COLO668 (cell line): ENCODE measurements around the gene TMEM92.
A peak's percentile ranks its signal among the peaks of the same experiment; 100 is the strongest.
"Not testable (repeated sequence)": the region's sequence is repeated elsewhere in the genome, so short reads cannot be mapped to it uniquely, and the experiment has no call there.

Experiments used
- DNase-seq: peaks from one replicate; lab custom pipeline; 2025; ENCODE audit not compliant: unreplicated experiment; lab: John Stamatoyannopoulos, UW

The TMEM92 gene

DNA sequence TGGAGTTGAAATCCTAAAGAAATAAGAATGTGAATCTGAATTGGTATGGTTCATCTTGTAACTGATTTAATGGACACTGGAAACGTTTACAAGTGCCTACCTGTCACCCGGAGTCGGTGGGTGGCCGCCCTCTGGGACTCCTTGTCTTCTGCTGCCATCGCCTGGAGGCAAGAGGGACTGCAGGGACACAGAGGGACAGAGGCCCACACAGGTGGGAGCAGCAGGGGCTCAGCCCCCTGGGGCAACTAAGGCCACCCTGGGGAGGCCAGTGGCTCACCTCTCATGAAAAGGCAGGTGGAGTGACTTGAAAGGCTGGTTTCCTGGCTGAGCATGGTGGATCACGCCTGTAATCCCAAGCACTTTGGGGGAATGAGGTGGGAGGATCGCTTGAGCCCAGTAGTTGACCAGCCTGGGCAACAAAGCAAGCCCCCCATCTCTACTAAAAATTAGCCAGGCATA lies 23.2 kb downstream of the TMEM92 start:
- peak; percentile 54 for DNase-seq

DNA sequence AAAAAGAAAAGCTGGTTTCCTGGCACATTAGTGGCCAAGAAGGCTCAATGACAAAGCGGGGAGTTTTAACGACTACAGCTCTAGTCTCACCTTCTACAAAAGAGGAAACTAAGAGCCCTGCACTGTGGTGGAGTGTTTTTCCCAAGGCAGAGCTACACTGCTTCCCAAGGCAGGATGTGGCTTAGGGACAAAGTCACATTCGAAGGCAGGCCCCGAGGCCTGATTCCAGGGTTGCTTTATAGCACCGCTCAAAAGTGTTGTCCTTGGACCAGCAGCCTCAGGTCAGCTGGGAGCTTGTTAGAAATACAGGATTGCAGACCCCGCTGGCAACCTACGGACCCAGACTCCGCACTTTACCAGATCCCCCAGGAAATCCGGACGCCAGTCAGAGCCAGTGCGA lies 23.8 kb downstream of the TMEM92 start:
- no peak for DNase-seq

DNA sequence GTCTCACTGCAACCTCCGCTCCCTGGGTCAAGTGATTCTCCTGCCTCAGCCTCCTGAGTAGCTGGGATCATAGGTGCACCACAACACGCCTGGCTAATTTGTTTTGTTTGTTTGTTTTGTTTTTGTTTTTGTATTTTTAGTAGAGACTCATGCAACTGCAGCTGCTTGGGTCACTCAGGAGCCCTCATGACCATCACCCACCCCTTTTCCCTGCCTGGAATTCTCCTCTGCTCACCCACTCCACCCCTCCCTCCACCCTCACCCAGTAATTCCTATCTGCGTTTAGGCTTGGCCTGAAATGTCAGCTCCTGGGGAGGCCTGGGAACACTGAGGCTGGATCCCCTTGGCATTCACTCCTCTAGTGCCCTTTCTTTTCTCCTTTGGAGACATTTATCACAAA lies 25.5 kb downstream of the TMEM92 start:
- DNase-seq, result no peak

DNA sequence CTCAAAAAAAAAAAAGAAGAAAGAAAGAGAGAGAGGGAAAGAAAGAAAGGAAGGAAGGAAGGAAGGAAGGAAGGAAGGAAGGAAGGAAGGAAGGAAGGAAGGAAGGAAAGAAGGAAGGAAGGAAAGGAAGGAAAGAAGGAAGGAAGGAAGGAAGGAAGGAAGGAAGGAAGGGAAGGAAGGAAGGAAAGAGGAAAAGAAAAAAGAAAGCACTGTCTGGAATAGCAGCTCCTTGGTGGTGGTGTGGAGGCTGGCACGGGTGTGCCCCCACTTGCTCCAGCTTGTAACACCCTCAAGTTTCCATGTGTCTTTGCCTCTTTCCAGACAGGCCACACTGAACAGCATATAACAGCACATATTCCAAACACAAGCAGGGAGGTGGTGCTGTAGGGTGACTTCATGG lies 26.6 kb downstream of the TMEM92 start:
- DNase-seq, result not testable (repeated sequence)

DNA sequence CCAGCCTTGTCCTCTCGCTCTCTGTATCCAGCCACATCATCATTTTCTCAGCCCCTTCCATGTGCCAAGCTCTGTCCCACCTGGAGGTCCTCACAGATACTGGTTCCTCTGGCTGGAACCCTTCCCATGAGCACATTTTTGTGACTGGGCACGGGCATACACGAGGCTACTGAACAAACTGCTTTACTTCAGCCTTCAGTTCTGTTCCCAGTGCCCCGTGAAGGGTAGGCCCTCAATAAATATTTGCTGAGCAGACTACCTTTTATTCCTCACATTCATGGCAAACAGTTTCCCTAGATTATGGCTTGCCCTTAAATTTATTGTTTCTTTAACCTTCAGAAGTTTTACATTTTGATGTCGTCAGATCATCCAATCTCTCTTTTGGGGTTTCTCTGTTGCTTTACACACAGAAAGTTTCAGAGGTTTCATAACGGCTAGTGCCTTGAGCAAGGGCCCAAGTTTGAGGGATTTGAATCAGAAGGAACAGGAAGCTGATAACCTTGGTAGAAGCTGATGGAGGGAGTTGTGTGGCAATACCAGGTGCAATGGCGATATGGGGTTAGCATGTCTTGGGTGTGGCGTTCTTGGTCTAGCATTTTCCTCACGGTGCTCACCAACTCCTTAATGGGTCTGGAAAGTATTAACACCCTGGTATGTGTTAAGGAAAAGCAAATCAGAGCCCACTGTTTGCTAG lies 27.8 kb downstream of the TMEM92 start:
- DNase-seq, result no peak

DNA sequence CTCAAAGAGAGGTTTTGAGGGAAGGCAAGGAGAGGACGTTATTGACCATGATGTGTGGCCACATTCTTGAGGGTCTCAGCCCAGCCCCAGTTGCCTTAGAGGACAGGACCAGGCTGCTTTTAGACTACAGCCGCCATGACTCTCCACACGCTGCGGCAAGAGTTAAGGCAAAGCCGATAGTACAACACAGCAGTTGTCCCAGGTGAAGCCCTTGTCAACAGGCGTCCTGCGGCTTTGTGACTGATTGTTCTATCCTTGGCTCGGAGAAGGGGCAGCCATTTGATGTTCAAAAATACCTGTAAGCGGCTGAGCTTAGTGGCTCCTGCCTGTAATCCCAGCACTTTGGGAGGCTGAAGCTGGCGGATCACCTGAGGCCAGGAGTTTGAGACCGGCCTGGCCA lies 28.8 kb downstream of the TMEM92 start:
- no peak for DNase-seq

DNA sequence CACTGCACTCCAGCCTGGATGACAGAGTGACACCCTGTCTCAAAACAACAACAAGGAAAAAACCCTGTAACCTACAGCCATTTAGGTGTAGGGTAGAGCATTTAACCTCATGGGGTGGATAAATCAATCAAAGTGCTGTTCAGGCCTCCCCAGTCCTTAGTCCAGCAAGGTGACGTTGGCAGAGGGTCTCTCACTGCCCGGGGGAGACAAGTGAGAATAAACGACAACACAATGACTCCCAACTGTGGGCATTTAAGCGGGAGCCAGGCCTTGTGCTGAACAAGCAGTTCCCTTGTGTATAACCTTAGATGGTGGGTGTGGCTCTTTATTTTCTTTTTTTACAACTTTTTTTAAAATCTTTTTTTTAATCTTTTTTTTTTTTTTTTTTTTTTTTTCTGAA lies 29.3 kb downstream of the TMEM92 start:
- DNase-seq, result no peak

DNA sequence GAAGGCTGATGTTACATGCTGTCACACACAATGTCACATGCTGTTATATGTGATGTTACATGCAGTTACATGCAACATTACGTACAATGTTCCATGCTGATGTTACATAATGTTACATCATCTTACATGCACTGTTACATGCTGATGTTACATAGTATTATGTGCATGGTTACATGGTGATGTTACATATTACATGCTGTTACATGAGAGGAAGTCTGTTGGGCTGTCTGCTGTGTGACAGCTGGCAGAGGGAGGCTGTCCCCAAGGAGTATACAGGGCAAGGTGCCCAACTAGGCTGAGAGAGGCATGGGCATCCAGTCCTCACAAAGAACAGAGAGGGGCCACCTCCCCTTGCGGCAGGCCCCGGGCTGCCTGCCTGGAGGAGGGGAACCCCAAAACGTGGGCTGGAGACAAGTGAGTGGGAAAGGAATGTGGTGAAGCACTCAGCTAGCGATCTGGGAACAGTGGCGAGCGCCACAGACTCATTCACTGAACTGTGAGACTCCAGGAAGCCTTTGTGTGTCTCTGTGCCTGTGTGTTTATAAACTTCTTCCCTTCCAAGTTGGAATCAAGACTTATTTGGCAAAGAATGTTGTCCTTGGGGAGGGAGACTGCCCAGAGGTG lies 30.6 kb downstream of the TMEM92 start:
- DNase-seq, result no peak

DNA sequence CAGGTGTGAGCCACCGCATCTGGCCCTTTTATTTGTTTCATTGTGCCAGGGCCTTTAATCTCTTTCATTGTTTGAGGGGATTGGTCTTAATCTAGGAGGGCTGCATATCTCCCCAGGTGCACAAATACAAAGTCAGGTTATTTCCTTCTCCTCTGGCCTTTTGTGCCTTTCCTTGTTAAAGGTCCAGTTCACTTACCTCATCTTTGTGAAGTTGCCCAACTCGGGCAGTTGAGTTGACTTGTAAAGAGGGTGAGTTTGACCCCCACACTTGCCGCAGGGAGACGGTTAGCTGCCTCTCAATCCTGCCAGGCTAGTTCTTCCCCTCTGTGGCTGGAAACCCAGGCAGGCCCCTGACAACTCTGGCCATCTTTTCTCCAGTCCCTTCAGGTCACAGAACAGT lies 33.4 kb downstream of the TMEM92 start:
- DNase-seq, result no peak

DNA sequence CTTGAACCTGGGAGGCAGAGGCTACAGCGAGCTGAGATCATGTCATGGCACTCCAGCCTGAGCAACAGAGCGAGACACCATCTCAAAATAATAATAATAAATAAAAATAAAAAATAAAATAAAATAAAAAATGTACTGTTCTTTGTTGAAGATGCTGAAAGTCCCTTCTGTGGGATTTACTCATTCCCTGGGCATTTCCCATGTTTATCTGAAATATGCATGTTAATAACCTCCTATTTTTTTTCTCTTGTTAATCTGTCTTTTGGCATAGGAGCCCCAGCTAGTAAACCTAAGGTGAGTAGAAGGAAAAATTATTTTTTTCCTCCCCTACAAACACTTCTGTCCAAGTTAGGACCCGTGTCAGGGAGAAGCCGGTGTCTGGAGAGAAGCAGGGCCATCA lies 34.4 kb downstream of the TMEM92 start:
- DNase-seq, result no peak

DNA sequence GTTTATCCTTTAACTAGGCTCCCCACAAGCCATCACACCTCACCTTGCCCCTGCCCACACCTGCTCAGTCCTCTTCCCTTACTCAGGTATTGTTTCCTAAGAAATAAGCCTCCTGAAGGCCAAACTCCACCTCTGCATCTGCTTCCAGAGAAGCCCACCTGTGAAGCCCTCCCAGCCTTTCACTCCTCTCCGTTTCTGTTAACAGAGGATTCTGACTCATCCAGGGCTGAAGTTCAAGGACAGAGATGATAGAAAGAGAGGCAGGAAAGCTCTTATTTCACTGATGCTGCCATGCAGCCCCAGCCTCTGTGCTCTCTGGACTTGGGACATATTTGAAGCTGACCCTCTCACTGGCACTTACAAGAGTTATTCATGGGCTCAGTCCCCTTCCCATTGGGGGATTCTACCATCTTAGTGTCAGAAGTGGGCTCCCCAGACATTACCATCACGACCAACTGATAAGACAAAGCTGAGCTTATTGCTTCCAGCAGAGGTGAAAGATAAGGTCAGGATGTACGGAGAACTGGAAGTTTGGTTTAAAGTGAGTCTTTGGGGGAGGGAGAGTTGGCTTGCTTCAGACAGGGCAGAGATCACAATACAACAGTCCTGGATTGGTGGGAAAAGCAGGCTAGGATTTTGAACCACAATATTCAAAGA lies 36.3 kb downstream of the TMEM92 start:
- no peak for DNase-seq

DNA sequence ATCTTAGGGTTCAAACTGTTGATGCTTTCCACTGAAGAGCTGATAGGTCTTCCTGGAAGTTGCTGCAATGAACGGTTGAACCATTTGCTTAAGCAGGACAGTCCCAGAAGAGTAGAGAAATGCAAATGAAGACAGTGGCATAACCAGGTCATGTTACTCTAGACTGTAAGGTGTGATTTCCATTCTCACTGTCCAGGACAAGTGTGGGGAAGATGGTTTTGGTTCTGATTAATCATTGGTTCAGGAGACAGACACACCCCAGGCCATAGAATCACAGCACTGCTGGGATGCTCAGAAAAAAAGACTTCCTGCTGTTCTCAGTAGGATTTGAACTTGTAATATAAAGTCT lies 36.8 kb downstream of the TMEM92 start:
- no peak for DNase-seq

DNA sequence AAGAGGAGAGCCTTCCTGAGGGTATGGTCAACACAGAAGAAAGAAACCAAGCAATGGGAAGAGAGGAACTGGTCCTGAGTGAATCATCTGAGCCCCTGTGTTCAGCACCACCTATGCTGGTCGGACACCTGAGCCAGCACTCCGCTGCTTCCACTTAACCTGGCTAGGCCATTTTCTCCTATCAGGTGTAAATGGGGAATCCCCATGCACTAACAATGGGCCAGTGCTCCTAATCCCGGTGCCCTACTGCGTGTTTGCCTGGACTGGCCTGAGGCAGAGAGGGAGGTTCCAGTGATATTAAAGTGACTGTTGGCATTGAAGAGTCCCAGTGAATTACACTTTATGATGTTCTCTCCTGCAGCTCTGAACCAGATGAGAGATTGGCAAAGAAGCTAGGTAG lies 37.2 kb downstream of the TMEM92 start:
- DNase-seq, result no peak

DNA sequence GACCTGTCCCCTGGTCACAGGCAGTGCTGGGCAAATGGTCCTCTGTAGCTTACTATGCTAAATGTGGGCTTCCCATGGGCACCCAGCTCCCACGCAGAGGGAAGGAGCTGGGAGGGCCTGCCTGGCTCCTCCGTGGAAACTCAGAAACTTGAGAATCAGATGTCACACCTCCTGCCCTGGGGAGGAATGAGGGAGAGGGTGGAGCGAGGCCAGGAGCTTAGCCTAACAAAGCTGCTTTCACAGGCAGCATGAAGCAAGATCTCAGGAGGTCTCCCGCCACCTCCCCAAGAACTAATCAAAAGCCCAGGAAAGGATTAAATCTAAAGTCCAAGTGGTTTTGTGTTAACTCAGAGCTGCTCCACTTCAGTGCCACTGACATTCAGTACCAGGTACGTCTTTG lies 38.0 kb downstream of the TMEM92 start:
- no peak for DNase-seq

DNA sequence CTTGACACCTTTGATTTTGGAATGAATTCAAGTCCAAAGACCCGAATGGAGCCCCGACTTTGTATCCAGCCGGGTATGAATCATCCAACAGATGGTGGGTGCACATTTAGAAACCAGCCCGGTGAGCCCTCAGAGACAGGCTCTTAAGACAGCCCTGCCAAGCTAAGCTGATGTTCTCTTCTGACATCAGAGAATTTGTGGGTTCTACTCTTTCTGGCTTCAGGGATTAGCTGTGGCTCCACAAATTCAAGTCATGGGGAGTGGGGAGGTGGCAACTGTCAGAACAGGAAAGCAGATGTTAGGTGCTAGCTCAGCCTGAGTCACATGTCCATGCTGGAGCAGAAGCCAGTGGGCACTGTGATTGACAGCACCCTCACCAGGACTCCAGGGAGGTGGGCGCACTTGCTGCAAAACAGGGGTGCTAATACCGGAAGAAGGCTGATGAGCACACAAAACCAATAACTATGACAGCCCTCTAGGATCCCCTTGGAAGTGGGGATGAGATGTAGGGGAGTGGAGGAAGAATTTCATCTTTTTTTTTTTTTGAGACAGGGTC lies 40.3 kb downstream of the TMEM92 start:
- no peak for DNase-seq

DNA sequence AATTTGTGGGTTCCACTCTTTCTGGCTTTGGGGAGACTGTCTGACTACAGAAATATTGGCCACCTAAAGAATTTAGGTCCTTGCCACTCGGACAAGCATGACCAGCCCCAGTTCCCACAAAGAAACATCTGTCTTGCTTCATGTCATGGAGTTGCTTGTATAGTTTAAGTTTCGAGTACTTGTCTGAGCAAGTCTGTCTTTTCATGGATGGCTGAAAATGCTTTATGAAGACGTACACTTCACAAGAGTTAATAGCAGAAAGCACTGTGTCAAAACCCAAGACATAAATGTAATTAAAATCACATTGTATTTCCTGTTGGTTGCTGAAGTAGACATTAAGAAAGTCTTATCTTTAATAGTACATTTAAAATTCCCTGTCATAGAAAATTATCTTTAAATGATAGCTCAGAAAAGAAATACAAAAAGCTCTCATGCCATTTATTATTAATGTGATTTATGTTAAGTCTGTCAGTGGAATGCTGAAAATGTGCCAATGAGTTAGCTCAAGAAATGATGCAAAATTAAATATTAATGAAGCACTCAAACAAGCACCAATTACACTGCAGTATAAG lies 41.8 kb downstream of the TMEM92 start:
- DNase-seq, result no peak

DNA sequence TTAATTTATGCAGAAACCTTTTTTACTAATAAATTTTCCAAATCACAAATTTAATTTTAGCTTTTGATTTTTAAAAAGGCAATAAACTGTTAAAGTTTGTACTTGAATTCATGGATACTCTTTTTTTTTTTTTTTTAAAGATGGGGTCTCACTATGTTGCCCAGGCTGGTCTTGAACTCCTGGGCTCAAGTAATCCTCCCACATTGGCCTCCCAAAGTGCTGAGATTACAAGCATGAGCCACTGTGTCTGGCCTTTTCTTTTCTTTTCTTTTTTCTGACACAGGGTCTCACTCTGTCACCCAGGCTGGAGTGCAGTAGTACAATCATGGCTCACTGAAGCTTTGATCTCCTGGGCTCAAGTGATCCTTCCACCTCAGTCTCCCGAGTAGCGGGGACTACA lies 42.4 kb downstream of the TMEM92 start:
- not testable (repeated sequence) for DNase-seq

DNA sequence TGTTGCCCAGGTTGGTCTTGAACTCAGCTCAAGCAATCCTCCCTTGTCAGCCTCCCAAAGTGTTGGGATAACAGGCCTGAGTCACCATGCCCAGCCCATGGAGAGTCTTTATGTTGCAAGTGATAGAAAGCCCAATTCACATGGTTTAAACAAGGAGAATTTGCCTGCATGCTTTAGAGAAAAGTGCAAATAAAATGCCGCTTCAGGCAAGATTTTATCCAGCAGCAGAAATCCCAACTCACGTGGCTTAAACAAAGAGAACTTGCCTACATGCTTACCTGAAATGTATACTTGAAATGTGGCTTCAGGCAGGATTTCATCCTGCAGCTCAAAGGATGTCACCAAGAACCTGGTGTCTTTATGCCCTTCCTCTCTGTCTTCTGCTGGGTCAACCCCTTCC lies 42.9 kb downstream of the TMEM92 start:
- no peak for DNase-seq

DNA sequence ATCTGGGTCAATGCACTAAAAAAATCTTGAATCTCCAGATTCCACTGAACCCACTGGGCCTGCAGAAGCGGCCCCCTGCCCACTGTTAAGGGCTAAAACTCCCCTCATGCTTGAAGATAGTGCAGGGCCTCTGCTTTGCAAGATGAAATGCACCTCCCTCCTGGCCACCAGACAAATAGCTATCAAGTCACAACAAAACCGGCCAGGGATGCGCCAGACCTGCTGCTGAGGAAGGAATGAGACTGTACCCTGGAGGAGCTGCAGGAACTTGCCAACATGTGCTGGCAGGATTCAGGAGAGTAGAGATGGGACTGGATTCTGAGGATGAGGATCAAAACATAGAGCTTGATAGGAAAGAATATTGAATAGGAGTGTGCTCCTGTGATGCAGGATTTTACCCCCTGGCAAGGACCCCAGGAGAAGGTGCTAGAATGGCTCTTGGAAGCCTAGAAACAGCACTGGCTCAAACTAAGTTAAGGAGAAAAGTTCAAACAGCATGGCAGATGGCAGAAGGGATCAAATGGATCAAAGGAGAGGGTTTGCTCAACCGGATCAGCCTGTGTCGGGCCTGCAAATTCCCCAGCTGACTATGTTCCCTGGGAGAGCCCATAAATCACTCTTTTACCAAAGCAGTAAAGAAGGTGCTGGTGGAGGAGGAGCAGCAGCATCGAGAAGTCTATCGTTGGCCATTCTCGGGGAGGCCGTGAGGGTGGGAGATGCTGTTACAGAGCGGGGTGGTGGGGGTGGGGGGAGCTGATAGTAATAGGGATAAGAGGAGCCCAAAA lies 44.4 kb downstream of the TMEM92 start:
- no peak for DNase-seq

DNA sequence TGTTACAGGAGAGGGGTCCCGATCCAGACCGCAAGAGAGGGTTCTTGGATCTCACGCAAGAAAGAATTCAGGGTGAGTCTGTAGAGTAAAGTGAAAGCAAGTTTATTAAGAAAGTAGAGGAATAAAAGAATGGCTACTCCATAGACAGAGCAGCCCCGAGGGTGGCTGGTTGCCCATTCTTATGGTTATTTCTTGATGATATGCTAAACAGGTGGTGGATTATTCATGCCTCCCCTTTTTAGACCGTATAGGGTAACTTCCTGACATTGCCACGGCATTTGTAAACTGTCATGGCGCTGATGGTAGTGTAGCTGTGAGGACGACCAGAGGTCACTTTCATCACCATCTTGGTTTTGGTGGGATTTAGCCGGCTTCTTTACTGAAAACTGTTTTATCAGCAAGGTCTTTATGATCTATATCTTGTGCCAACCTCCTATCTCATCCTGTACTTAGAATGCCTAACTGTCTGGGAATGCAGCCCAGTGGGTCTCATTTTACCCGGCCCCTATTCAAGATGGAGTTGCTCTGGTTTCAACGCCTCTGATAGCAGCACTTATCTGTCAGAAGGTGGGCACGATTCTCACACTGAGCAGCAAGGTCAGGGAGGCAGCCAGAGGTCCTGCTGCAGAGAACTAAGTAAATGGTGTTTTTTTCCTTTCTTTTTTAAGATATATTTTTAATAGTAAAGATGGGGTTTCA lies 45.2 kb downstream of the TMEM92 start:
- no peak for DNase-seq

DNA sequence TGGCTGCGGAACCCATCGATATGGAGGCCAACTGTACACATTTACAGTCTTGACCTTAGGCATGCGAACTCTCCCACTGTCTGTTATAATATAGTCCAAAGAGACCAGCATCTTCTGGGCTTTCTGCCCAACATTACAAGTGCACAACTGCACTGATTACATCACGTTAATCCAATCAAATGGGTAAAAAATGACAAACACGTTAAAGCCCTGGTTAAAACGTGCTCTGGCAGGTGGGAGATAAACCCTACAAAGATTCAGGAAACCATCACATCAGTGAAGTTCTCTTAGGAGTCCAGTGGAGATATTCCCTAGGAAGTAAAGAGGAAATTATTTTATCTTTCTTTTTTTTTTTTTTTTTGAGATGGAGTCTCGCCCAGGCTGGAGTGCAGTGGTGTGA lies 48.0 kb downstream of the TMEM92 start:
- no peak for DNase-seq
